Common myeloid progenitor, CD34-positive (primary cell): ENCODE results near the gene ETDB. TPM values are rescaled to one million over a fixed set of nuclear protein-coding genes. Genes with fewer than 3 reads are reported as not detected.
"Not testable (repeated sequence)": the region's sequence is repeated elsewhere in the genome, so short reads cannot be mapped to it uniquely, and the experiment has no call there.

ENCODE experiments used
- CTCF ChIA-PET: fragments of 350-600 bp; sonication (Branson Sonifier 250); formaldehyde crosslinking; loops from one replicate; lab custom pipeline; 2021; ENCODE audit warnings: antibody characterized with exemption; lab: Charles Lee
- POLR2A ChIA-PET: fragments of 350-600 bp; sonication (Branson Sonifier 250); formaldehyde crosslinking; loops from one replicate; lab custom pipeline; 2021; ENCODE audit warnings: antibody characterized with exemption; lab: Charles Lee
- DNase-seq, 3 donors: peaks; one replicate each; pipeline versions ENCODE4 v3.0.0 to v3.0.0-alpha.2; 2013
- H3K27ac ChIP-seq, 2 experiments: 1 replicate in 1 of 2; 2 replicates in 1 of 2; pipeline ENCODE4 v1.7.0; 2013; ENCODE audit warnings: inconsistent platforms in 2 of 2, low read length in 2 of 2, mild to moderate bottlenecking in 2 of 2, low read depth in 1 of 2, moderate library complexity in 1 of 2; ENCODE audit not compliant: severe bottlenecking in 2 of 2, insufficient read depth in 1 of 2, poor library complexity in 1 of 2
- H3K27me3 ChIP-seq, 5 experiments: replicated peaks in 2 of 5; 1 replicate in 3 of 5; 2 replicates in 2 of 5; pipeline versions ENCODE4 v1.6.1 to v1.7.0; 2013; ENCODE audit warnings: low read length in 4 of 5, mild to moderate bottlenecking in 2 of 5, moderate library complexity in 2 of 5, inconsistent platforms in 1 of 5; ENCODE audit not compliant: insufficient read depth in 5 of 5, control insufficient read depth in 4 of 5
- H3K36me3 ChIP-seq, 4 experiments: 1 replicate in 2 of 4; 2 replicates in 2 of 4; pipeline versions ENCODE4 v1.6.1 to v1.7.0; 2013; ENCODE audit warnings: low read length in 3 of 4, control low read depth in 1 of 4, mild to moderate bottlenecking in 1 of 4; ENCODE audit not compliant: control insufficient read depth in 4 of 4, insufficient read depth in 4 of 4
- H3K4me1 ChIP-seq, 4 experiments: 1 replicate in 3 of 4; 2 replicates in 1 of 4; pipeline versions ENCODE4 v1.6.1 to v1.7.1; 2013; ENCODE audit warnings: low read length in 3 of 4, mild to moderate bottlenecking in 3 of 4, control low read depth in 1 of 4, inconsistent platforms in 1 of 4, moderate library complexity in 1 of 4; ENCODE audit not compliant: control insufficient read depth in 4 of 4, insufficient read depth in 4 of 4; ENCODE audit errors: control extremely low read depth in 1 of 4
- H3K4me3 ChIP-seq, 7 experiments: 1 replicate in 4 of 7; 2 replicates in 3 of 7; pipeline versions ENCODE4 v1.5.1 to v1.7.0; 2013; ENCODE audit warnings: mild to moderate bottlenecking in 7 of 7, low read length in 6 of 7, moderate library complexity in 6 of 7, inconsistent platforms in 2 of 7, low read depth in 2 of 7, control low read depth in 1 of 7; ENCODE audit not compliant: insufficient read depth in 4 of 7, control insufficient read depth in 1 of 7; ENCODE audit errors: extremely low read depth in 1 of 7
- H3K9me3 ChIP-seq, 5 experiments: 1 replicate in 4 of 5; 2 replicates in 1 of 5; pipeline versions ENCODE4 v1.6.1 to v1.7.1; 2013; ENCODE audit warnings: low read length in 4 of 5, mild to moderate bottlenecking in 2 of 5, inconsistent platforms in 1 of 5, low read depth in 1 of 5, moderate library complexity in 1 of 5; ENCODE audit not compliant: control insufficient read depth in 4 of 5, insufficient read depth in 2 of 5; ENCODE audit errors: control extremely low read depth in 1 of 5
- WGBS: methylation state at CpG from one replicate; pipeline ENCODE4 v1.1.5; 2013; ENCODE audit not compliant: insufficient coverage; 5-methylcytosine and 5-hydroxymethylcytosine counted together
- polyA plus RNA-seq: library from polyadenylated mRNA; unstranded; fragments of 120-200 nt; gene quantifications from one replicate; pipeline ENCODE4 v1.2.1, GENCODE V29; 2013

The ETDB gene
- not detected for polyA plus RNA-seq

- H3K9me3 ChIP-seq, H3K27me3 ChIP-seq, CTCF ChIA-PET, H3K27ac ChIP-seq, H3K4me3 ChIP-seq, DNase-seq, POLR2A ChIA-PET, H3K4me1 ChIP-seq, H3K36me3 ChIP-seq: not testable (repeated sequence)
- no CpG with 5 or more reads among the region's 1 CpG for WGBS
These were observed at the start of gene ETDB for GRCh38 chrX:135120056-135120576. ETDB (minus strand) TSS chrX:135120526; CDS start chrX:135119261, 1,265 bp downstream.

GRCh38 chrX:135169534-135169933, 49.2 kb upstream of the ETDB start:
- H3K36me3 ChIP-seq, H3K4me1 ChIP-seq, H3K27ac ChIP-seq, H3K9me3 ChIP-seq, CTCF ChIA-PET, H3K4me3 ChIP-seq, POLR2A ChIA-PET, DNase-seq: not testable (repeated sequence)
- 87% methylated on average over 2 of the region's 3 CpGs for WGBS
- peaks cover 0 to 12% (median 0%) of the 10 kb centered on the region in 5 experiments for H3K27me3 ChIP-seq

DNA sequence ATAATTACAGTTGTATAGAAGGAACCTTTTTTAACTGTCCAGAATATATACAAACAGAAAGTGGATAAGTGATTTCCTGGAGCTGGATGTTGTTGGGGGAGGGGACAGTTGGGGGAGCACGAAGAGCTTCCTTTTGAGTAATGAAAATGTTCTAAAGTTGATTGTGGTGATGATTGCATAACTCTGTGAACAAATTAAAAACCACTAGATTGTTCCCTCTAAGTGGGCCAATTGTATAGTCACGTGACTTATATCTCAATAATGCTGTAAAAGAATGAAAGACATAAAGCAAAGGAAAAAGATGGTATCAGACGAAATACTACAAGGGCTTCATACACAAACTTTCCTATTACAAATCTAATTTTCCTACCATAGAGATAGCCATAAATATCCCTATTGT, 48.2 kb upstream of the ETDB start:
- Histone ChIP-seq H3K4me3 (no peak overlapping the region), H3K4me1 (peaks cover 0 to 5% (median 0%) of the 10 kb centered on the region in 4 experiments), H3K36me3 (no peaks in the 10 kb centered on the region), H3K9me3 (peaks cover 0 to 3% (median 0%) of the 10 kb centered on the region in 5 experiments), H3K27ac (no peak overlapping the region), H3K27me3 (peaks cover 0 to 12% (median 0%) of the 10 kb centered on the region in 5 experiments)
- peak in 2 of 3 donors; percentile 53 to 55 for DNase-seq
- POLR2A ChIA-PET: no interaction called here
- CTCF ChIA-PET: no interaction called here
- no CpG with 5 or more reads among the region's 3 CpGs for WGBS

DNA sequence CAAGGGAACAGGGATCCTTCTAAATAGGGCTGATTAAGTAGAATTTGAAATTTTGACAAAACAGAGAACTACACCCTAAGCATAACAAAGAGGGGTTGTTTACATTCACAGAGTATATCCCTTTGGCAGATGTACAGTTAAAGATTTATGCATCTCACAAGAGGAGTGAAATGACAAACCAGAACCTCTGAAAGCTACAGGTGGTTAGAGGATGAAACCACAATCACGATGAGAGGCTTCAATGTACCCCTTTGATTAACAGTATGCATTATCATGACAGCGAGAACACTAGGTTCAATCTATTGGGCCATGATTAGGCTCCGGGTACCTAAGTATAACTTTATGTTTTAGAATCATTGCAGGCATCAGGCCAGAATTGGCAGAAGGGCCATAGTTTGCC, 34.4 kb upstream of the ETDB start:
- H3K4me3 ChIP-seq, H3K27me3 ChIP-seq, POLR2A ChIA-PET, H3K36me3 ChIP-seq, H3K9me3 ChIP-seq, H3K27ac ChIP-seq, H3K4me1 ChIP-seq, CTCF ChIA-PET, DNase-seq: not testable (repeated sequence)
- WGBS: no CpG with 5 or more reads among the region's 3 CpGs

GRCh38 chrX:135126145-135126544, 5.8 kb upstream of the ETDB start:
- no CpG with 5 or more reads among the region's 6 CpGs for WGBS
- H3K27me3 ChIP-seq, H3K4me3 ChIP-seq, H3K36me3 ChIP-seq, H3K9me3 ChIP-seq, H3K27ac ChIP-seq, CTCF ChIA-PET, DNase-seq, H3K4me1 ChIP-seq, POLR2A ChIA-PET: not testable (repeated sequence)

DNA sequence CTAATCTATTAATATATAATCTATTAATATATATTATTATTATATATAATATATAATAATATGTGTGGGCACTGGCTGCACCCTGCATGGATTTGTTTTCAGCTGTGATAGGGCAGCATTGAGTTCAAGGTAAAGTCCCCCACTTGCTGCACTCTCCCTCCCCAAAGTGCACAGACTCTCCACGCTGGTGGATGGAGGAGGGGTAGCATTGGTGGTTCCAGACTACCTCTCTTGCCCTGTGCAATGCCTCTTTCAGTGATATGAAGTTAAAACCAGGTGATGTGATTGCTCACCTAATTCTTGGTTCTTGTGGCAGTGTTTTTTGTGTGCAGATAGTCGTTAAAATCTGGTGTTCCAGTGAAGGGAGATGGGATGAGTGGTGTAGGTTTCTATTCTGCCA, 4.3 kb downstream of the ETDB start:
- H3K27me3 ChIP-seq, POLR2A ChIA-PET, H3K4me3 ChIP-seq, H3K36me3 ChIP-seq, H3K27ac ChIP-seq, H3K4me1 ChIP-seq, DNase-seq, CTCF ChIA-PET, H3K9me3 ChIP-seq: not testable (repeated sequence)
- no CpG with 5 or more reads among the region's 2 CpGs for WGBS

- CTCF ChIA-PET: no interaction called here
- POLR2A ChIA-PET: no interaction called here
These were observed 5.9 kb downstream of the ETDB start for GRCh38 chrX:135114392-135114791.

More at GRCh38 chrX:135114392-135114791, 5.9 kb downstream of the ETDB start:
- Histone ChIP-seq H3K27ac (no peak overlapping the region), H3K4me1 (no peaks in the 10 kb centered on the region), H3K36me3 (no peaks in the 10 kb centered on the region), H3K4me3 (no peak overlapping the region), H3K27me3 (peaks cover 0 to 3% (median 0%) of the 10 kb centered on the region in 5 experiments), H3K9me3 (no peaks in the 10 kb centered on the region)
- DNase-seq: peak in 2 of 3 donors; percentile 15 to 44
- no CpG with 5 or more reads among the region's 2 CpGs for WGBS
